Effector memory CD4-positive, alpha-beta T cell (primary cell): Measurements from ENCODE around the gene KDM2B.

ENCODE experiments used
- DNase-seq, 3 donors: peaks; one replicate each; pipeline ENCODE4 v3.0.0-alpha.2; 2020
- H3K27ac ChIP-seq: 2 replicates; pipeline ENCODE4 v1.7.0; 2013; ENCODE audit warnings: mild to moderate bottlenecking, low read length, moderate library complexity; ENCODE audit not compliant: insufficient read depth, poor library complexity, severe bottlenecking
- H3K27me3 ChIP-seq: replicated peaks from 2 replicates; pipeline ENCODE4 v1.7.0; 2013; ENCODE audit warnings: mild to moderate bottlenecking, low read length; ENCODE audit not compliant: insufficient read depth, control insufficient read depth, poor library complexity, severe bottlenecking
- H3K36me3 ChIP-seq: 2 replicates; pipeline ENCODE4 v1.7.0; 2013; ENCODE audit warnings: mild to moderate bottlenecking, low read length, moderate library complexity; ENCODE audit not compliant: control insufficient read depth, insufficient read depth
- H3K4me1 ChIP-seq: 2 replicates; pipeline ENCODE4 v1.7.0; 2013; ENCODE audit warnings: low read length, mild to moderate bottlenecking; ENCODE audit not compliant: control insufficient read depth, insufficient read depth, poor library complexity, severe bottlenecking
- H3K4me3 ChIP-seq: 2 replicates; pipeline ENCODE4 v1.7.0; 2013; ENCODE audit warnings: low read length, low read depth, mild to moderate bottlenecking; ENCODE audit not compliant: insufficient read depth, poor library complexity, severe bottlenecking
- H3K9me3 ChIP-seq: 2 replicates; pipeline ENCODE4 v1.7.0; 2013; ENCODE audit warnings: mild to moderate bottlenecking, low read length, moderate library complexity; ENCODE audit not compliant: control insufficient read depth

KDM2B gene

DNA sequence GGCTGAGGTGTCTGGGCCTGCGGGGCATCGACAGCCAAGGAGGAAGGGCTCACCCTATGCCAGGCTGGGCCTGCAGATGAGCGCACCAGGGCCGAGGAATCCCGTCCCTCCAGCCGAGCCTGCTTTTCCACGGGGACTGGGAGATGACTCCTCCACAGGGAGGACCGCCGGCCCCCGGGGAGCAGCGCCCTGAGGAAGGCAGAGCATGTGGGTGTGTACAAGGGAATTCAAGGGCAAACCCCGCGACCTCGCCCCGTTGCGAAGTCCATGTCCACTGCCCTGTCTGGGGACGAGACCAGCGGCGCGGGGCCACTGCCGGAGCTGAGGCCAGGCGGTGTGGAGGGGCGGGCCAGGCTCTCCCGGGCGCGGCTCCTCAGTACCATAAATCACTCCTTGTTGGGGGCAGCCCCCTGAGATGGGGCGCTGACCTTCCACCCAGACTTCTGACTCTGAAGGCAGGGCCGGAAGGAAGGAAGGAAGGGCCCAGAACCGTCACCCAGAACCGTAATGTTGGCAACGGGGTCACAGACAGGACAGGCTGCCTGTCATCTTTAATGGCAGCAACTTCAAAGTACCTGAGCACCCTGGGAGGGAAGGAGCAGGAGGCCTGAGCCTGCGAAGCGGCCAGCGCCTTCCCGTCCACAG, 128.4 kb downstream of the KDM2B start:
- no peaks in the 10 kb centered on the region for H3K27me3 ChIP-seq
- no peak overlapping the region for H3K4me3 ChIP-seq
- DNase-seq = no peak
- H3K36me3 ChIP-seq = peaks cover 5% of the 10 kb centered on the region
- H3K27ac ChIP-seq = no peak overlapping the region
- no peaks in the 10 kb centered on the region for H3K9me3 ChIP-seq
- H3K4me1 ChIP-seq = peaks cover 3% of the 10 kb centered on the region

DNA sequence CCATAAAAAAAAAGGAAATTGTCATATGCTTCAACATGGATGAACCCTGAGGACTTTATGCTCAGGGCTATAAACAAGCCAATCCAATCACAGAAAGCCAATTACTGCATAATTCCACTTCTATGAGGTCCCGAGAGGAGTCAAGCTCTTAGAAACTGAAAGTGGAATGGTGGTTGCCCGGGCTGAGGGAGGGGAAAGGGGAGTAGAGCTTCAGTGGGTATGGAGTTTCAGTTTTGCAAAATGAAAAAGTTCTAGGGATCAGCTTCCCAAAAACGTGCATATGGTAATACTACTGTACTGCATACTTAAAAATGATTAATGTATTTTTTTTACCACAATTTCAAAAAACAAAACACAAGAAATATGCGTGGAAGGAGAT, 128.9 kb downstream of the KDM2B start:
- Histone ChIP-seq H3K4me3 (no peak overlapping the region), H3K4me1 (peaks cover 3% of the 10 kb centered on the region), H3K27me3 (no peaks in the 10 kb centered on the region), H3K27ac (no peak overlapping the region), H3K36me3 (peaks cover 5% of the 10 kb centered on the region), H3K9me3 (no peaks in the 10 kb centered on the region)
- no peak for DNase-seq

DNA sequence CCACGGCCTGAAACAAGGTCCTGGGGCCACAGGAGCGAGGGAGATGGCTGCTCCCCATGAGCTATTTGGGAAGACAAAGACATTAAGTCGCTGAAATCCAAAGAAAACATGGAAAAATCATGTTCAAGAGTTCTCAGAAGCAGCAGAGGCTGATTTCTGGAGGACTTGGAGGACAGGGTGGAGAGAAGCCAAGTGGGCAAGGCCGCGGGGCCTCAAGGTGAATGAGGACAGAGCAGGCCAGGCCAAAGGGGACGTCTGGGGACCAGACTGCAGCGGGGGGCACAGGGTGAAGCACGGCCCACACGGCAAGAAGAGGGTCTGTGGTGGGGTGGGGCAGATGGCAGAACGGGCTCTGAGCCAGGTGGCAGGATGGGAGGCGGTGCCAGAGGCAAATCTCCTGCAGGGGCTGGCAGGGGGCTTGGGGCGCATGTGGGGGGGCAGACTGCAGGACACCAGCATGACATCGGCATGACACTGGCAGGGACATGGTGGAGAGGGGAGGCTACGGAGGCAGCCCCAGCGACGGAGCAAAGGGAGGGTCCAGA, 132.0 kb downstream of the KDM2B start:
- Histone ChIP-seq H3K4me3 (no peak overlapping the region), H3K4me1 (peaks cover 3% of the 10 kb centered on the region), H3K27ac (no peak overlapping the region), H3K36me3 (peaks cover 16% of the 10 kb centered on the region), H3K27me3 (no peaks in the 10 kb centered on the region), H3K9me3 (no peaks in the 10 kb centered on the region)
- DNase-seq = no peak

DNA sequence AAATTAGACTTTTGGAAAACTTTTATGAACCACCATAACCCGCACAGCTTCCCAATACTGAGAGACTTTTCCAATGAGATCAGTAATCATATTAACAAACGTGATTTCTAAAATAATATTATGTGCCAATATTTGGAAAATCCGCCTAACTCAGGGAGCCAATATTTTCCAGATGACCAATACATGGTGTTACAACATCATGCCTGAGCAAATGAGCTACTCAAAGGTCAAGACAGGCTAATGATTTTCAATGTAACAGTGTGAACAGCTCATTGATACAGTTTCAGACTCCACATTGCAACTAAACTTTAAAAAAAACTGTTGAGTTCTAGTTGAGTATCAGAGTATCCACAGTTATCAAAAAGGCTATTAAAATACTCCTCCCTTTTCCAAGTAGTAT, 134.1 kb downstream of the KDM2B start:
- no peaks in the 10 kb centered on the region for H3K9me3 ChIP-seq
- no peak for DNase-seq
- H3K27me3 ChIP-seq = no peaks in the 10 kb centered on the region
- H3K4me1 ChIP-seq = no peaks in the 10 kb centered on the region
- no peak overlapping the region for H3K4me3 ChIP-seq
- no peak overlapping the region for H3K27ac ChIP-seq
- H3K36me3 ChIP-seq = peaks cover 30% of the 10 kb centered on the region

DNA sequence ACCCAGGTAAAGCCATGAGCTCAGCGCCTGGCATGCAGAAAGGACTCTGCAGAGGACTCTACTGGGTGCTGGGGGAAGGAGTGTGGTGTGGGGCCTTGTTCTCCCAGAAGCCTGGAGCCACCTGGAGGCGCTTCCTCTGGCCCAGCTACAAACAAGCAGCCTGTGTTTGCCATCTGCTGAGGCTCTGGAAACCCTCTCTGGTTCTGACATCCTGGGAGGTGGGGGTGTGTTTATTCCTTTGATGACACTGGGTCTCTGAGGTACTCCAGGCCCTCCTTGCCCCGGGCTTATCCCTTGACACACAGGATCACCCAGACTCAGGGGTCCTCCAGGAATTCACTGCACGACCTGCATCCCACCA, 136.0 kb downstream of the KDM2B start:
- H3K27ac ChIP-seq = no peak overlapping the region
- DNase-seq = no peak
- H3K4me3 ChIP-seq = no peak overlapping the region
- H3K4me1 ChIP-seq = no peaks in the 10 kb centered on the region
- peaks cover 48% of the 10 kb centered on the region for H3K36me3 ChIP-seq
- no peaks in the 10 kb centered on the region for H3K27me3 ChIP-seq
- H3K9me3 ChIP-seq = no peaks in the 10 kb centered on the region

DNA sequence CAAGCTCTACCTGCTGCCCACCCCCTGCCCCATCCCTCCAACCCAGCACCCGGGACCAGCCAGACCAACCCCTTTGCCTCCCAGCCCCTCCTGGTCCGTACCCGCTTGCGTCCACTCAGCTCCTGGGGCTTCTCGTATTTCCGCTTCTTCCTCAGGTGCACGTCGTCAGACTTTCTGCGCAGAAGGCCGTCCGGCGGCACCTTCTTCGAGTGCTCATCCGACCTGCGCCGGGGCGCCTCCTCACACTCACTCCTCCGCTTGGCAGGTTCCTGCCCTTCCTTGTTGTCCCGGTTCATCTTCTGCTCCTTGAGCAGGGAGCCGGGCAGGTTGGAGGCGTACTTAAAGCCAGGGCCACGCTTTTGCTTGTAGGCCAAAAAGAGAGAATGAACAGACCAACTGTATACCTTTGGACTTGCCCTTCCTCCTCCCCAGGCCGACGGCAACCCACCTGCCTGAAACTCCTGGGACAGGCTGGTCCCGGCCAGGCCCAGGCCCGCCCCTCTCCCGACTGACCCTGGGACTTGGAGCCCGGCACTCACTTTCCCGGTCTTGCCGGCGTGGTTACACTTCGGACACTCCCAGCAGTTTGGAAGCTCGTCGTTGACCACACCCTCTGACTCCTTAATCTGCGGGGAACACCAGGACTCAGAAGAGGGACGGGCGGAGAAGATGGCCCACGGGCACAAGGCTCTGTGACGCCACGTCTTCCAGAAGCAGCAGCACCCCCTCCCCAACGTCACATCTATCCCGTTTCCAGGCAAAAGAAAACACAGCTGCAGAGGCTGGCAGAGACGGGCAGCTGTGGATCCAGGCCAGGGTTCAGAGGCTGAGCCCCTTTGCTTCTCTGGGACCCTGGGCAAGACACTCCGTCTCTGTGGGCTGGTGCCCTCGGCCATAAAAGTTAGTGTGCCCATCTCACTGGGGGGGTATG, 136.6 kb downstream of the KDM2B start:
- Histone ChIP-seq H3K27me3 (no peaks in the 10 kb centered on the region), H3K27ac (no peak overlapping the region), H3K36me3 (peaks cover 53% of the 10 kb centered on the region), H3K4me3 (no peak overlapping the region), H3K4me1 (no peaks in the 10 kb centered on the region), H3K9me3 (no peaks in the 10 kb centered on the region)
- DNase-seq = no peak

DNA sequence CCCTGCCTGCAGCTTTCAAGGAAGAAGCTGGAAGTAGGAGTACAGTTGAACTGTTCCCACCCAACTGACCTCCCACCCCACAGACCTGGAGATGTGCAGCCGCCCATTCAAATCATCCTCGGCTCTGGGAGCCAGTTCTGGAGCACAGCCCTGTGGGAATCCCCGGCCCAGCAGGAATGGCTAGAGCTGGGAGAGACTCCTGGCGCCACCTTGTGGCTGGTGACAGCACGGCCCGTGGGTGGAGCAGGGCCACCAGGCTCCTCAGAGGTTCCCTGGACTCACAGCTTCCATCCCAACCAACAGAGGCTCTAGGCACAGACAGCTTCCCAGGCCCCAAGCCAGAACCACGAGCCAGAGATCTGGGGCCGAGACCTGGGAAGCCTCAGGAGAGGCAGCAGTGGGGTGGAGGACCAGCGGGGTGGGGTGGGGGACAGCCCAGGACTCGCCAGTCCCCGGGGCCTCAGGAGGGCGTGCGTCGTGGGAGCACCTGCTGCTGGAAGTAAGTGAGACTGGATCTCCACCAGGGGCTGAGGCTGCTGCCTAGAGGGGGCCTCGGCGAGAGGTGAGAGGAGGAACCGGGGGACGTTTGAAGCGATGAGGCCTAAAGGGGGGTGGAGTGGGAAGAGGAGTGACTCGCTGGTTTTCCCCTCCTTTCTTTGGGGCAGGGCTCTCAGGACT, 137.5 kb downstream of the KDM2B start:
- H3K36me3 ChIP-seq = peaks cover 57% of the 10 kb centered on the region
- H3K4me1 ChIP-seq = no peaks in the 10 kb centered on the region
- H3K9me3 ChIP-seq = no peaks in the 10 kb centered on the region
- DNase-seq = peak; percentile 21 to 40 (median 27)
- H3K27ac ChIP-seq = no peak overlapping the region
- H3K4me3 ChIP-seq = no peak overlapping the region
- no peaks in the 10 kb centered on the region for H3K27me3 ChIP-seq

DNA sequence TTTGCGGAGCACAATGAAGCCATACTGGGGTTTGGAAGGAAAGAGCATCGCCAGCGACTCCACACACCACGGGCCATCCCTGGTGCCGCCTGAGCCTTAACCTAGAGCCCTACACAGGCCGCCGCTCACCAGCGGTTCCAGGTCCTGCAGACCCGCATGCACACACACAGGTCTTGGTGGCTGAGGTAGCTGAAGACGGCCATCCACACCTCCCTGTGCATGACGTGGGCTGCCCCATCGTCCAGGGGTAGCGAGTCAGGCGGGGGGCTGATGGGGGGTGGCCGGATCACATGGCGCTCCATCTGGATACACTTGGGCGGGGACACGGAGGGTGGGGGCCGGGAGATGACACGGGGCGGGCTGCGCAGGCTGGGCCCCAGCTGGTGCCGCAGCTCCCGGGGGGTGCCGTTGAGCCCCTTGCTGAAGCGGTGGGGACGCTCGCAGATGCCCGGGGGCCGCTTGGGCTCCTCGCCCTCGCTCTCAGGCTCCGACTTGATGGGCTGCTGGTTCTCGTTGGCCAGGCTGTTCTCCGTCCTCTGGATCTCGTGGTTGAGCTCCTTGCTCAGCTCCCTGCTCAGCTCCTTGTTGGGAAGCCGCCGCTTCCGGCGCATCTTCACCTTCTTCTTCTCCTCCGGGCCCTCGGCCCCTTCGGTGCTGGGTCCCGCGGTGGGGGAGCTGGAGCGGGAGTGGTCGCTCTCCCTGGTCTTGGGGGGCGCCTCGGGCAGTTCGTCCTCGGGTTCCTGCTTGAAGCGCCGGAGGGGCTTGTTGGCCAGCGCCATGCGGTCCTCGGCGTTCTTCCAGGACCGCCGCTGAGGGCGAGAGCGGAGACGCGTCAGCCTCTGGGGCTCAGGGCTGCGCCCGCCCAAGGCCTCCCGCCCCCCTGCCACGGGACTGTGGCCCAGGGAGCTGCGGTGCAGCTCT, 138.5 kb downstream of the KDM2B start:
- no peak overlapping the region for H3K27ac ChIP-seq
- DNase-seq = no peak
- no peaks in the 10 kb centered on the region for H3K27me3 ChIP-seq
- no peaks in the 10 kb centered on the region for H3K9me3 ChIP-seq
- peaks cover 59% of the 10 kb centered on the region for H3K36me3 ChIP-seq
- no peak overlapping the region for H3K4me3 ChIP-seq
- no peaks in the 10 kb centered on the region for H3K4me1 ChIP-seq

DNA sequence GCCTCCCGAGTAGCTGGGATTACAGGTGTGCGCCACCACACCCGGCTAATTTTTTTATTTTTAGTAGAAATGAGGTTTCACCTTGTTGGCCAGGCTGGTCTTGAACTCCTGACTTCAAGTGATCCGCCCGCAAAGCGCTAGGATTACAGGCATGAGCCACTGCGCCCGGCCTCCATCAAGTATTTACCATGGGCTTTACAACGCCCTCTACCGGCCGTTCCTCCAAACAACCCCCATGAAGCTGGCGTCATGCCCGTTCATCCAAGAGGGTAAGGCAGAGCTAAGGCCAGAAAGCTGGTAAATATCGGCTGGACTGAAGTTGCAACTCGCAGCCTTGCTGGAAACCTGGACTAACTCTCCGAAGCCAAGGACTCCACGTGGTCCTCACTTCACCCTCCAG, 139.3 kb downstream of the KDM2B start:
- no peak overlapping the region for H3K4me3 ChIP-seq
- no peaks in the 10 kb centered on the region for H3K9me3 ChIP-seq
- H3K4me1 ChIP-seq = no peaks in the 10 kb centered on the region
- no peak for DNase-seq
- no peaks in the 10 kb centered on the region for H3K27me3 ChIP-seq
- peaks cover 59% of the 10 kb centered on the region for H3K36me3 ChIP-seq
- no peak overlapping the region for H3K27ac ChIP-seq
